Ishikawa (cell line): Measurements from ENCODE around the gene NR6A1.

ENCODE experiments used
- CEBPB ChIP-seq: IDR thresholded peaks from 2 replicates; pipeline ENCODE4 v1.6.1; 2012
- CREB1 ChIP-seq: IDR thresholded peaks from 2 replicates; pipeline ENCODE4 v1.6.1; 2012; ENCODE audit warnings: low read depth
- EGR1 ChIP-seq: IDR thresholded peaks from 2 replicates; pipeline ENCODE4 v1.6.1; 2012
- EP300 ChIP-seq: IDR thresholded peaks from 2 replicates; pipeline ENCODE4 v1.6.1; 2012; ENCODE audit warnings: borderline replicate concordance
- FOXM1 ChIP-seq: IDR thresholded peaks from 2 replicates; pipeline ENCODE4 v1.6.1; 2012; ENCODE audit warnings: low read depth, borderline replicate concordance
- NFIC ChIP-seq: IDR thresholded peaks from 2 replicates; pipeline ENCODE4 v1.6.1; 2012
- RAD21 ChIP-seq: IDR thresholded peaks from 2 replicates; pipeline ENCODE4 v1.6.1; 2012; ENCODE audit warnings: low read depth
- TAF1 ChIP-seq: IDR thresholded peaks from 2 replicates; pipeline ENCODE4 v1.6.1; 2012; ENCODE audit warnings: low read depth, mild to moderate bottlenecking
- TCF12 ChIP-seq: IDR thresholded peaks from 2 replicates; pipeline ENCODE4 v1.6.1; 2012; ENCODE audit warnings: low read depth
- TEAD4 ChIP-seq: IDR thresholded peaks from 2 replicates; pipeline ENCODE4 v1.6.1; 2012
- USF1 ChIP-seq: IDR thresholded peaks from 2 replicates; pipeline ENCODE4 v1.6.1; 2012
- YY1 ChIP-seq: IDR thresholded peaks from 2 replicates; pipeline ENCODE4 v1.6.1; 2012; ENCODE audit warnings: low read depth
- ZBTB7A ChIP-seq: IDR thresholded peaks from 2 replicates; pipeline ENCODE4 v1.6.1; 2012; ENCODE audit warnings: low read depth
- TF ChIP-seq, protein P1 (sequence below): IDR thresholded peaks from 2 replicates; pipeline ENCODE4 v1.6.1; 2012
- TF ChIP-seq, protein P2 (sequence below): IDR thresholded peaks from 2 replicates; pipeline ENCODE4 v1.6.1; 2012; ENCODE audit warnings: low read depth, mild to moderate bottlenecking

The NR6A1 gene

GRCh38 chr9:124741662-124742061 lies 29.4 kb downstream of the NR6A1 start:
- no peak for TF ChIP-seq EGR1
- no peak for TF ChIP-seq YY1
- TF ChIP-seq TEAD4 = no peak
- TF ChIP-seq CREB1 = no peak
- no peak for TF ChIP-seq USF1
- TF ChIP-seq RAD21 = no peak
- TF ChIP-seq EP300 = no peak
- TF ChIP-seq TAF1 = no peak
- no peak for TF ChIP-seq ZBTB7A
- TF ChIP-seq, protein P1, sequence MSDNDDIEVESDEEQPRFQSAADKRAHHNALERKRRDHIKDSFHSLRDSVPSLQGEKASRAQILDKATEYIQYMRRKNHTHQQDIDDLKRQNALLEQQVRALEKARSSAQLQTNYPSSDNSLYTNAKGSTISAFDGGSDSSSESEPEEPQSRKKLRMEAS = no peak
- TF ChIP-seq NFIC = no peak

GRCh38 chr9:124741149-124741548 lies 30.0 kb downstream of the NR6A1 start:
- no peak for TF ChIP-seq CEBPB
- TF ChIP-seq CREB1 = no peak
- TF ChIP-seq YY1 = no peak
- no peak for TF ChIP-seq TAF1
- no peak for TF ChIP-seq TEAD4
- no peak for TF ChIP-seq EGR1
- no peak for TF ChIP-seq RAD21
- TF ChIP-seq TCF12 = no peak

GRCh38 chr9:124739360-124739759 lies 31.8 kb downstream of the NR6A1 start:
- no peak for TF ChIP-seq ZBTB7A
- TF ChIP-seq RAD21 = no peak
- no peak for TF ChIP-seq TEAD4
- no peak for TF ChIP-seq CEBPB

DNA sequence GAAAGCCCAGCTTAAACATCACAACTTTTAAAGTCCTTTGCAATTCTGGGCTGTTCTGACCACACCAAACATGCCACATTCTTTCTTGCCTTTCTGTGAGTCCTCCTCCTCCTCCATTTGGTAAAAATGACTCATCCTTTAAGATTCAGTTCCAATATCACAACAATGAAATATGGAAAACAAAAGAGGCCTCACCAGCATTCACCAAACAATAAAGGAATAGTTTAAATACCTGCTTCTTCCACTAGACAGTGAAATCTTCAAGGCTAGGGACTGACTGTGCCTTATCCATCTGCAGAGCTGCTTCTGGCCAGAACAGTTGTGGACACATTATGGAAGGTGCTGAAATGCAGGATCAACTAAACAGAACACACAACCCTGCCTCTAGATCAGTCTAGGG lies 36.0 kb downstream of the NR6A1 start:
- TF ChIP-seq TEAD4 (peak; percentile 74), FOXM1 (0 out of 2 replicates have a peak, but pooled peaks have one; percentile 15), EP300 (peak; percentile 46; the same call in 1 of the 2 replicates), CEBPB (no peak)

DNA sequence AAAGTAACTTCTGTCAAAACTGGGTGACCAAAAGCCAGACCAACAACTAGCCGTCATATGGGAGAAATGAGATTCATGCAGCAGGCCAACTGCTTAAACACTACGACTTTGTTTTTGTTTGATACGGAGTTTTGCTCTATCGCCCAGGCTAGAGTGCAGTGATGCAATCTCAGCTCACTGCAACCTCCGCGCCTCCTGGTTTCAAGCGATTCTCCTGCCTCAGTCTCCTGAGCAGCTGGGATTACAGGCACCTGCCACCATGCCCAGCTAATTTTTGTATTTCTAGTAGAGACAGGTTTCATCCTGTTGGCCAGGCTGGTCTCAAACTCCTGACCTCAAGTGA lies 36.4 kb downstream of the NR6A1 start:
- TF ChIP-seq CEBPB = peak; percentile 67

- TF ChIP-seq TAF1 (no peak), EP300 (no peak), EGR1 (no peak), TEAD4 (peak; percentile 16; the same call in 1 of the 2 replicates), TCF12 (no peak), CREB1 (no peak), ZBTB7A (no peak), FOXM1 (no peak), CEBPB (no peak), NFIC (0 out of 2 replicates have a peak, but pooled peaks have one; percentile 38), YY1 (no peak), USF1 (no peak), RAD21 (no peak)
- TF ChIP-seq, protein P2, sequence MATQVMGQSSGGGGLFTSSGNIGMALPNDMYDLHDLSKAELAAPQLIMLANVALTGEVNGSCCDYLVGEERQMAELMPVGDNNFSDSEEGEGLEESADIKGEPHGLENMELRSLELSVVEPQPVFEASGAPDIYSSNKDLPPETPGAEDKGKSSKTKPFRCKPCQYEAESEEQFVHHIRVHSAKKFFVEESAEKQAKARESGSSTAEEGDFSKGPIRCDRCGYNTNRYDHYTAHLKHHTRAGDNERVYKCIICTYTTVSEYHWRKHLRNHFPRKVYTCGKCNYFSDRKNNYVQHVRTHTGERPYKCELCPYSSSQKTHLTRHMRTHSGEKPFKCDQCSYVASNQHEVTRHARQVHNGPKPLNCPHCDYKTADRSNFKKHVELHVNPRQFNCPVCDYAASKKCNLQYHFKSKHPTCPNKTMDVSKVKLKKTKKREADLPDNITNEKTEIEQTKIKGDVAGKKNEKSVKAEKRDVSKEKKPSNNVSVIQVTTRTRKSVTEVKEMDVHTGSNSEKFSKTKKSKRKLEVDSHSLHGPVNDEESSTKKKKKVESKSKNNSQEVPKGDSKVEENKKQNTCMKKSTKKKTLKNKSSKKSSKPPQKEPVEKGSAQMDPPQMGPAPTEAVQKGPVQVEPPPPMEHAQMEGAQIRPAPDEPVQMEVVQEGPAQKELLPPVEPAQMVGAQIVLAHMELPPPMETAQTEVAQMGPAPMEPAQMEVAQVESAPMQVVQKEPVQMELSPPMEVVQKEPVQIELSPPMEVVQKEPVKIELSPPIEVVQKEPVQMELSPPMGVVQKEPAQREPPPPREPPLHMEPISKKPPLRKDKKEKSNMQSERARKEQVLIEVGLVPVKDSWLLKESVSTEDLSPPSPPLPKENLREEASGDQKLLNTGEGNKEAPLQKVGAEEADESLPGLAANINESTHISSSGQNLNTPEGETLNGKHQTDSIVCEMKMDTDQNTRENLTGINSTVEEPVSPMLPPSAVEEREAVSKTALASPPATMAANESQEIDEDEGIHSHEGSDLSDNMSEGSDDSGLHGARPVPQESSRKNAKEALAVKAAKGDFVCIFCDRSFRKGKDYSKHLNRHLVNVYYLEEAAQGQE = no peak
- TF ChIP-seq, protein P1 = no peak
These were observed 37.0 kb downstream of the NR6A1 start for GRCh38 chr9:124733964-124734740.

DNA sequence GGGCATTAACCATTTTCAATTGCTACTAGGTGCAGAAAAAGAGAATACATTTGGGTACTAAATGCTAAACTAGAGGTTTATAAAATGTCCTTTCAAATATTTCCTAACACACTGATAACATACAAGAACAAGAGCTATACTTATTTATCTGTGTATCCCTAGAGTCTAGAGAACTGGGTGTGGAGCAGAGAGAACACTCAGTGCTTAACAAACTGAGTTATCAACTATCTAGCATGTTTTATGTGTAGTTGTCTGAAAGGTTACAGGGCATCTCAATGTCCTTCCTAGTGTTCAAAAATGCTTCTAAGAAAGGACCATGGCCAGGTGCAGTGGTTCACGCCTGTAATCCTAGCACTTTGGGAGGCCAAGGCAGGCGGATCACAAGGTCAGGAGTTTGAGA lies 40.3 kb downstream of the NR6A1 start:
- TF ChIP-seq EGR1 (no peak), EP300 (no peak), YY1 (no peak), CEBPB (no peak), NFIC (no peak), RAD21 (no peak), TAF1 (no peak), TEAD4 (no peak), CREB1 (no peak), TCF12 (no peak), FOXM1 (no peak), USF1 (no peak), ZBTB7A (no peak)
- TF ChIP-seq, protein P1 = no peak
- TF ChIP-seq, protein P2 = no peak
